IMR-90 (cell line): ENCODE data around the gene GDF15. TPM values are rescaled to one million over a fixed set of nuclear protein-coding genes. Genes with fewer than 3 reads are reported as not detected.

Source experiments
- ATAC-seq: fragments of 200-7000 bp; cut with Tn5 transposase; 2 replicates; pipeline ENCODE4 v1.9.1; 2020; ENCODE audit warnings: low read depth, mild to moderate bottlenecking, moderate library complexity
- BruUV-seq: library from RNA; stranded (reverse); fragments of 400-500 nt; replicated peaks from 2 replicates; lab custom pipeline; 2021; lab: Mats Ljungman, UMichigan
- CTCF ChIA-PET: fragments of 300-600 bp; formaldehyde crosslinking; extraction: SDS; loops from one replicate; lab custom pipeline; 2021; ENCODE audit warnings: antibody characterized with exemption; lab: Yijun Ruan, JAX
- POLR2A ChIA-PET: fragments of 300-600 bp; sonication (Branson Sonifier 250); formaldehyde crosslinking; loops from one replicate; lab custom pipeline; 2022; ENCODE audit warnings: antibody characterized with exemption; ENCODE audit not compliant: unreplicated experiment; lab: Charles Lee
- DNase-seq: peaks from one replicate; pipeline ENCODE4 v3.0.0; 2013
- H2AFZ ChIP-seq: replicated peaks from 2 replicates; pipeline ENCODE3; 2013; ENCODE audit warnings: low read length, mild to moderate bottlenecking; ENCODE audit not compliant: poor library complexity
- H2AK5ac ChIP-seq: 2 replicates; pipeline ENCODE4 v1.6.1; 2013; ENCODE audit warnings: low read depth, low read length, inconsistent platforms
- H2AK9ac ChIP-seq: replicated peaks from 2 replicates; pipeline ENCODE3; 2013; ENCODE audit warnings: mild to moderate bottlenecking, low read depth, low read length, moderate library complexity; ENCODE audit not compliant: poor library complexity
- H2BK120ac ChIP-seq: 2 replicates; pipeline ENCODE4 v1.6.1; 2013; ENCODE audit warnings: low read depth, low read length, inconsistent platforms
- H2BK15ac ChIP-seq: 3 replicates; pipeline ENCODE4 v1.6.1; 2013; ENCODE audit warnings: low read depth, low read length, inconsistent platforms
- H2BK20ac ChIP-seq: 2 replicates; pipeline ENCODE4 v1.6.1; 2013; ENCODE audit warnings: low read depth, mild to moderate bottlenecking, inconsistent platforms, low read length, moderate library complexity
- H2BK5ac ChIP-seq: 2 replicates; pipeline ENCODE4 v1.6.1; 2013; ENCODE audit warnings: mild to moderate bottlenecking, low read depth, low read length, inconsistent platforms; ENCODE audit not compliant: poor library complexity, severe bottlenecking
- H3K14ac ChIP-seq: replicated peaks from 2 replicates; pipeline ENCODE4 v1.6.1; 2013; ENCODE audit warnings: low read depth, low read length, inconsistent platforms
- H3K18ac ChIP-seq: 2 replicates; pipeline ENCODE4 v1.6.1; 2013; ENCODE audit warnings: low read depth, low read length, control low read depth
- H3K23ac ChIP-seq: 2 replicates; pipeline ENCODE4 v1.6.1; 2013; ENCODE audit warnings: low read depth, low read length, inconsistent platforms
- H3K27ac ChIP-seq: 2 replicates; pipeline ENCODE4 v1.5.1; 2013; ENCODE audit warnings: mild to moderate bottlenecking, control low read depth, low read length; ENCODE audit not compliant: insufficient read depth
- H3K27me3 ChIP-seq: 2 replicates; pipeline ENCODE4 v1.6.1; 2013; ENCODE audit warnings: low read length; ENCODE audit not compliant: control insufficient read depth, insufficient read depth
- H3K36me3 ChIP-seq: 2 replicates; pipeline ENCODE4 v1.6.1; 2013; ENCODE audit warnings: low read length, mixed read lengths; ENCODE audit not compliant: control insufficient read depth, insufficient read depth
- H3K4ac ChIP-seq: 2 replicates; pipeline ENCODE4 v1.6.1; 2013; ENCODE audit warnings: low read depth, low read length, inconsistent platforms
- H3K4me1 ChIP-seq: 2 replicates; pipeline ENCODE4 v1.6.1; 2013; ENCODE audit warnings: low read length, mixed read lengths; ENCODE audit not compliant: control insufficient read depth, insufficient read depth
- H3K4me2 ChIP-seq: 2 replicates; pipeline ENCODE4 v1.6.1; 2013; ENCODE audit warnings: low read depth, mild to moderate bottlenecking, control low read depth, low read length, moderate library complexity
- H3K4me3 ChIP-seq: 2 replicates; pipeline ENCODE4 v1.5.1; 2013; ENCODE audit warnings: low read depth, mild to moderate bottlenecking, control low read depth, low read length, moderate library complexity; ENCODE audit not compliant: insufficient read depth
- H3K56ac ChIP-seq: 2 replicates; pipeline ENCODE4 v1.6.1; 2013; ENCODE audit warnings: low read length, inconsistent platforms; ENCODE audit not compliant: insufficient read depth; ENCODE audit errors: extremely low read depth
- H3K79me1 ChIP-seq, 2 experiments: 2 replicates each; pipeline ENCODE4 v1.6.1; 2013; ENCODE audit warnings: low read length in 2 of 2, inconsistent platforms in 1 of 2, low read depth in 1 of 2
- H3K9ac ChIP-seq: 2 replicates; pipeline ENCODE4 v1.6.1; 2013; ENCODE audit warnings: low read depth, low read length, control low read depth
- H3K9me1 ChIP-seq: 2 replicates; pipeline ENCODE4 v1.6.1; 2013; ENCODE audit warnings: low read length, inconsistent platforms; ENCODE audit not compliant: insufficient read depth
- H3K9me3 ChIP-seq: 2 replicates; pipeline ENCODE4 v1.6.1; 2013; ENCODE audit warnings: low read length; ENCODE audit not compliant: control insufficient read depth, insufficient read depth
- H4K20me1 ChIP-seq: 2 replicates; pipeline ENCODE4 v1.6.1; 2013; ENCODE audit warnings: low read length, inconsistent platforms; ENCODE audit not compliant: insufficient read depth
- H4K5ac ChIP-seq: 2 replicates; pipeline ENCODE4 v1.6.1; 2013; ENCODE audit warnings: mild to moderate bottlenecking, low read depth, low read length, control low read depth
- H4K8ac ChIP-seq, 2 experiments: 2 replicates each; pipeline ENCODE4 v1.6.1; 2013; ENCODE audit warnings: low read depth in 2 of 2, low read length in 2 of 2, control low read depth in 1 of 2, inconsistent platforms in 1 of 2
- H4K91ac ChIP-seq: 2 replicates; pipeline ENCODE4 v1.6.1; 2013; ENCODE audit warnings: low read depth, low read length, inconsistent platforms; ENCODE audit not compliant: insufficient read depth
- ELK1 ChIP-seq: fragments of 150-350 bp; IDR thresholded peaks from 2 replicates; pipeline ENCODE4 v1.6.1; 2016; ENCODE audit warnings: low read depth, mild to moderate bottlenecking, low read length, moderate library complexity, borderline replicate concordance
- FOS ChIP-seq: fragments of 150-350 bp; IDR thresholded peaks from 2 replicates; pipeline ENCODE4 v1.6.1; 2016; ENCODE audit warnings: low read depth, low read length
- MAFK ChIP-seq: IDR thresholded peaks from 2 replicates; pipeline ENCODE4 v1.6.1; 2012; ENCODE audit warnings: low read depth, low read length, improper control_type of control experiment
- MAZ ChIP-seq: IDR thresholded peaks from 2 replicates; pipeline ENCODE4 v1.6.1; 2012; ENCODE audit warnings: low read depth, mild to moderate bottlenecking, low read length, improper control_type of control experiment, moderate library complexity, borderline replicate concordance
- MXI1 ChIP-seq: IDR thresholded peaks from 2 replicates; pipeline ENCODE4 v1.6.1; 2012; ENCODE audit warnings: low read depth, mild to moderate bottlenecking, low read length, moderate library complexity, borderline replicate concordance
- NFE2L2 ChIP-seq: fragments of 150-350 bp; IDR thresholded peaks from 2 replicates; pipeline ENCODE4 v1.6.1; 2016; ENCODE audit warnings: low read depth, mild to moderate bottlenecking, low read length
- POLR2A ChIP-seq: IDR thresholded peaks from 2 replicates; pipeline ENCODE4 v1.6.1; 2012; ENCODE audit warnings: mild to moderate bottlenecking, low read depth, low read length
- RAD21 ChIP-seq: IDR thresholded peaks from 2 replicates; pipeline ENCODE4 v1.6.1; 2012; ENCODE audit warnings: low read length, improper control_type of control experiment
- RFX5 ChIP-seq: IDR thresholded peaks from 2 replicates; pipeline ENCODE4 v1.8.0; 2012; ENCODE audit warnings: low read depth, mild to moderate bottlenecking, low read length, moderate library complexity
- SMC3 ChIP-seq: fragments of 150-350 bp; IDR thresholded peaks from 2 replicates; pipeline ENCODE4 v1.6.1; 2016; ENCODE audit warnings: low read depth, mild to moderate bottlenecking, antibody characterized with exemption, low read length, moderate library complexity
- WGBS, 2 experiments: methylation state at CpG; one replicate each; pipeline versions ENCODE4 v1.1.5 to v1.1.7; 2013; ENCODE audit warnings: missing lambda C conversion rate in 2 of 2; ENCODE audit not compliant: insufficient read length in 1 of 2; ENCODE audit errors: extremely low coverage in 2 of 2; 5-methylcytosine and 5-hydroxymethylcytosine counted together
- dilution Hi-C: fragments of 300-500 bp; cut with HindIII; formaldehyde crosslinking; loops from one replicate; pipeline ENCODE4 v1.14.3; 2018; ENCODE audit warnings: low sequenced_read_pairs; ENCODE audit not compliant: unreplicated experiment
- in situ Hi-C: fragments of 300-500 bp; cut with MboI; formaldehyde crosslinking; loops from 3 replicates; pipeline ENCODE4 v1.14.3; 2019; ENCODE audit warnings: low sequenced_read_pairs, inconsistent platforms, mixed read lengths
- intact Hi-C: fragments of 100-400 bp; cut with micrococcal nuclease; formaldehyde crosslinking; loops from 2 replicates; pipeline ENCODE4 v1.10.0; 2022
- polyA plus RNA-seq, 3 experiments: library from polyadenylated mRNA; depleted of rRNA; stranded (reverse); fragments of >200 nt; gene quantifications; 2 replicates each; pipeline ENCODE4 v1.2.3, GENCODE V29; 2012; ENCODE audit warnings: low replicate concordance in 1 of 3
- total RNA-seq: library from RNA; depleted of rRNA; stranded (reverse); fragments of >200 nt; gene quantifications from 2 replicates; pipeline ENCODE4 v1.2.3, GENCODE V29; 2012

Gene GDF15
- total and polyA plus RNA-seq, 2 of the 4 experiments (the other 2 are of a cell fraction), result 5.6 to 49.8 TPM

GRCh38 chr19:18396471-18397241, 10.7 kb downstream of the GDF15 start:
- Histone ChIP-seq H3K56ac (no peak overlapping the region), H2AFZ (no peak overlapping the region), H3K18ac (no peak overlapping the region), H3K9me1 (peaks cover 6% of the 10 kb centered on the region; the same call in 1 of the 2 replicates), H2AK5ac (peak overlapping the region; percentile 43; the same call in 1 of the 2 replicates), H3K36me3 (no peaks in the 10 kb centered on the region), H3K79me1 (no peaks in the 10 kb centered on the region), H3K9ac (no peak overlapping the region), H3K27me3 (no peaks in the 10 kb centered on the region), H2BK5ac (no peak overlapping the region), H4K5ac (no peak overlapping the region), H3K4me3 (no peak overlapping the region), H3K4me2 (no peak overlapping the region), H4K20me1 (no peaks in the 10 kb centered on the region), H2BK120ac (no peak overlapping the region), H3K9me3 (no peaks in the 10 kb centered on the region), H3K4me1 (peaks cover 22% of the 10 kb centered on the region), H4K91ac (0 out of 2 replicates have a peak overlapping the region, but pooled peaks have one; percentile 1), H2BK20ac (peak overlapping the region; percentile 59; the same call in 1 of the 2 replicates), H3K23ac (no peak overlapping the region), H3K4ac (0 out of 2 replicates have a peak overlapping the region, but pooled peaks have one; percentile 20), H3K27ac (no peak overlapping the region), H3K14ac (no peak overlapping the region), H2AK9ac (peak overlapping the region; percentile 52), H4K8ac (no peak overlapping the region), H2BK15ac (no peak overlapping the region)
- no TSS peak for BruUV-seq
- TF ChIP-seq FOS, result no peak
- no peak for TF ChIP-seq RFX5
- TF ChIP-seq POLR2A, result no peak
- TF ChIP-seq SMC3, result no peak
- no peak for TF ChIP-seq RAD21
- TF ChIP-seq ELK1, result no peak
- no peak for TF ChIP-seq NFE2L2
- no peak for TF ChIP-seq MAFK
- no peak for TF ChIP-seq MAZ
- no peak for TF ChIP-seq MXI1
- ATAC-seq (no peak), DNase-seq (no peak)
- dilution Hi-C loops (no loop called here), in situ Hi-C loops (no loop called here), intact Hi-C loops (no loop called here)
- ChIA-PET POLR2A (no interaction called here), CTCF (no interaction called here)
- 59% methylated on average over 26 of the region's 37 CpGs; no CpG with 5 or more reads in 1 of the 2 experiments for WGBS, 2 experiments
